HEK293T (cell line): Measurements from ENCODE around the gene KIF1A.

ENCODE experiments used
- CTCF ChIA-PET: fragments of 350-600 bp; formaldehyde crosslinking; extraction: SDS; loops from one replicate; lab custom pipeline; 2021; ENCODE audit warnings: antibody characterized with exemption, inconsistent platforms; lab: Yijun Ruan, JAX
- POLR2A ChIA-PET: fragments of 350-600 bp; formaldehyde crosslinking; extraction: SDS; loops from one replicate; lab custom pipeline; 2020; ENCODE audit warnings: antibody characterized with exemption, inconsistent platforms; lab: Yijun Ruan, JAX
- DNase-seq: peaks from one replicate; pipeline ENCODE4 v3.0.0; 2012; ENCODE audit warnings: mixed read lengths; ENCODE audit errors: extremely low spot score
- ARNT ChIP-seq: fragments of 450-650 bp; IDR thresholded peaks from 2 replicates; pipeline ENCODE4 v1.6.1; 2017; ENCODE audit warnings: mild to moderate bottlenecking
- BHLHE40 ChIP-seq: fragments of 450-650 bp; IDR thresholded peaks from 2 replicates; pipeline ENCODE4 v1.6.1; 2016; ENCODE audit warnings: mild to moderate bottlenecking, moderate library complexity, borderline replicate concordance
- CTBP1 ChIP-seq: fragments of 450-650 bp; IDR thresholded peaks from 2 replicates; pipeline ENCODE4 v1.6.1; 2016; ENCODE audit warnings: borderline replicate concordance
- ELF4 ChIP-seq: fragments of 450-650 bp; IDR thresholded peaks from 2 replicates; pipeline ENCODE4 v1.6.1; 2017; ENCODE audit warnings: antibody characterized with exemption
- FOXA1 ChIP-seq: fragments of 450-650 bp; IDR thresholded peaks from 2 replicates; pipeline ENCODE4 v1.6.1; 2016; ENCODE audit warnings: mild to moderate bottlenecking
- FOXK2 ChIP-seq: fragments of 450-650 bp; IDR thresholded peaks from 2 replicates; pipeline ENCODE4 v1.6.1; 2016; ENCODE audit warnings: mild to moderate bottlenecking
- FOXM1 ChIP-seq: fragments of 450-650 bp; IDR thresholded peaks from 2 replicates; pipeline ENCODE4 v1.6.1; 2017; ENCODE audit warnings: mild to moderate bottlenecking, borderline replicate concordance
- HDGF ChIP-seq: fragments of 450-650 bp; IDR thresholded peaks from 2 replicates; pipeline ENCODE4 v1.6.1; 2017; ENCODE audit warnings: antibody characterized with exemption, borderline replicate concordance
- L3MBTL2 ChIP-seq: fragments of 450-650 bp; conservative IDR thresholded peaks from 2 replicates; pipeline ENCODE4 v1.6.1; 2016; ENCODE audit warnings: mild to moderate bottlenecking
- LEF1 ChIP-seq: fragments of 450-650 bp; IDR thresholded peaks from 2 replicates; pipeline ENCODE4 v1.6.1; 2017; ENCODE audit warnings: mild to moderate bottlenecking, borderline replicate concordance
- NFRKB ChIP-seq: fragments of 450-650 bp; IDR thresholded peaks from 2 replicates; pipeline ENCODE4 v1.6.1; 2016; ENCODE audit warnings: mild to moderate bottlenecking, moderate library complexity
- SP1 ChIP-seq: fragments of 450-650 bp; IDR thresholded peaks from 2 replicates; pipeline ENCODE4 v1.6.1; 2017
- SUZ12 ChIP-seq: fragments of 450-650 bp; IDR thresholded peaks from 2 replicates; pipeline ENCODE4 v1.6.1; 2016; ENCODE audit warnings: mild to moderate bottlenecking
- TARDBP ChIP-seq: fragments of 450-650 bp; IDR thresholded peaks from 2 replicates; pipeline ENCODE4 v1.6.1; 2016
- ZNF384 ChIP-seq: fragments of 450-650 bp; IDR thresholded peaks from 2 replicates; pipeline ENCODE4 v1.6.1; 2016
- TF ChIP-seq, protein P1 (sequence below): fragments of 450-650 bp; IDR thresholded peaks from 2 replicates; pipeline ENCODE4 v1.6.1; 2016

KIF1A gene

DNA sequence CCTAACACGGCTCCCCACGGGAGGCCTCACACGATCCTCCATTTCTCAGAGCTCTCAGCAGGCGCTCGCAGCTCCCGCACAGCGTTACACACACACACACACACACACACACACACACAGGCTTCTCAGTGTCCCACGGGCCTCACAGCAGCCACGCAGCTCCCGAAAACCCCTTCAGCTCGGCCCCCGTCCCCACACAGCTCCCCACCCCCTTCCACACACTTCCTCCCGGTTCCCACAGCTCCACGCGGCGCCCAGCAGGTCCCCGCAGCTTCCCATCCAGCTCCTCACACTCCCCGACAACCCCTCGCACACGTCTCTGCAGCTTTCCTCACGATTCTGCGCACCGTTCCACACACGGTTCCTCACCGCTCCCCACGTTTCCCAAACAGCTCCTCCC, 41.6 kb downstream of the KIF1A start:
- DNase-seq, result no peak
- ChIA-PET CTCF (no interaction called here), POLR2A (no interaction called here)
- TF ChIP-seq ZNF384, result no peak
- TF ChIP-seq ARNT, result no peak
- no peak for TF ChIP-seq CTBP1
- no peak for TF ChIP-seq TARDBP
- TF ChIP-seq ELF4, result no peak
- TF ChIP-seq L3MBTL2, result no peak
- TF ChIP-seq NFRKB, result no peak
- no peak for TF ChIP-seq FOXM1
- no peak for TF ChIP-seq BHLHE40
- no peak for TF ChIP-seq LEF1
- TF ChIP-seq, protein P1, sequence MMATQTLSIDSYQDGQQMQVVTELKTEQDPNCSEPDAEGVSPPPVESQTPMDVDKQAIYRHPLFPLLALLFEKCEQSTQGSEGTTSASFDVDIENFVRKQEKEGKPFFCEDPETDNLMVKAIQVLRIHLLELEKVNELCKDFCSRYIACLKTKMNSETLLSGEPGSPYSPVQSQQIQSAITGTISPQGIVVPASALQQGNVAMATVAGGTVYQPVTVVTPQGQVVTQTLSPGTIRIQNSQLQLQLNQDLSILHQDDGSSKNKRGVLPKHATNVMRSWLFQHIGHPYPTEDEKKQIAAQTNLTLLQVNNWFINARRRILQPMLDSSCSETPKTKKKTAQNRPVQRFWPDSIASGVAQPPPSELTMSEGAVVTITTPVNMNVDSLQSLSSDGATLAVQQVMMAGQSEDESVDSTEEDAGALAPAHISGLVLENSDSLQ, result no peak
- TF ChIP-seq FOXK2, result no peak
- TF ChIP-seq SP1, result no peak
- no peak for TF ChIP-seq FOXA1
- no peak for TF ChIP-seq SUZ12

DNA sequence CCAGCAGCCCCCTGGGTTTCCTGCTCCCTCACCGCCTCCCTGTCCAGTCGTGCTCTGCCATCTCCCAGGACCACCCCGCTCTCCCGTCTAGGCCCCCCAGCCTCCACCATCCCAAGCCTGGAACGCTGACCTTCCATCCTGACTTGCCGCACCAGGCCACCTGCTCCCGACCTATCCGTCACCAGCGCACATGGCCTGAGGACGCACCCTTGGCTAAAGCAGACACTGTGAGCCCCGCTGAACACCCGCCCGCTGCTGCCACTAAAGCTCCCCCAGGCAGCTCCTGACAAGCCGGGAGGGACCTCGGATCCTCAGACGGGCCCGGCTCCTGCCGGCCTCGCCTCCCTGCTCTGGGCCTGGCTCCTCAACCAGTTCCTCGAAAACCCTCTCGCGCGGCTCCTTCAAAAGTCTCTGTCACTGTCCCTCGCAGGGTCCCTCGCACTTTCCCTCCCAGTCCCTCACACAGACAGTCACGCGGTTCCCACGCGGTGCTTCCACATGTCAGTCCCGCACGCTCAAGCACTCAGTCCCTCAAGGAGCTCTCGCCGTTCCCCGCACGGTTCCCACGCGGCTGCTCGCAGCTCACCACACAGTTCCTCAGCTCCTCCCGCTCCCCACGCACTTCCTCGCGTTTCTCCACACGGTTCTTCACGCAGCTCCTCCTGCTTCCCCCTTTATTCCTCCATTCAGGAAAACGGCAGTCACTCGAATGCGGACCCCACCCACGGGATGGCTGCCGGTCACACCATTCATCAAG, 42.4 kb downstream of the KIF1A start:
- CTCF ChIA-PET, result no interaction called here
- DNase-seq, result no peak
- POLR2A ChIA-PET, result no interaction called here
- TF ChIP-seq LEF1, result no peak
- TF ChIP-seq ARNT, result no peak
- TF ChIP-seq ZNF384, result no peak
- no peak for TF ChIP-seq SUZ12

DNA sequence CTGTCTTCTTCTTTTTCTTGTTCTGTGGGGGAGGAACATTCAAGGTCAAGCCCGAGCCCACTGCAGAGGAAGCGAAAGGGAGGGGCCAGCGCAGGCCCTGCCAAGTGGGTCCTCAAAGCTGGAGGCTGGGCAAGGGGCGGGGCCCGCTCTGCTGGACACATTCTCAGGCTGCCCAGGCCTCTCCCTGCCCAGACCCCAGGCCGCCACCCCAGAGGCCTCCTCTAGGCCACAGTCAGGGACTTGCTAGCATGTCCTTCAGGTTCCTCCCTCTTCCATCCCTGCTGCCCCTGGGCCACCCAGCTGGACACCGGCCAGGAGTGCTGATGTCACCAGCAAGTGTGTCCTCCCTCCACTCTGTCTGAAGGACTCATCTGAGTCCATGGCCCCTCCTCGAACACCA, 44.1 kb downstream of the KIF1A start:
- TF ChIP-seq, protein P1, result no peak
- no peak for TF ChIP-seq ARNT
- no peak for TF ChIP-seq CTBP1
- TF ChIP-seq ZNF384, result no peak
- no peak for TF ChIP-seq FOXM1
- ChIA-PET CTCF (no interaction called here), POLR2A (no interaction called here)
- no peak for DNase-seq

DNA sequence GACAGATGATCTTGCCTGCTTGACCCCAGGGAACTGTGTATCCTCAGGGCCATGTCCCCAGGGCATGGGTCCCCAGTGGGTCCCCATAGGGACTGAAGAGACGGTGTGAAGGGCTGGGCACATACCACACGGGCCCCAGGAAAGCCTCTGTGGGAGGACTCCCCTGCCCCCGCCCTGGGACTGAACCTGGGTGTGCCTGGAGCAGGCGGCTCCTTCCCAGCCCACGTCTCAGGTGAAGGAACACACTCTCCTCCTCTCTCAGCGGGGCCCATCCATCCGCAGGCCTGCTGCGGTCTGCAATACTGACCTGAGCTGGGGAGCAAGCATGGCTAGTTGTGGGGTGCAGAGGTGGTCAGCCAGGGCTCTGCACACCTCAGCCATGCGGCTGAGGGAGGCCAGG, 45.2 kb downstream of the KIF1A start:
- TF ChIP-seq LEF1 (no peak), ELF4 (no peak), SUZ12 (no peak), ZNF384 (no peak), FOXA1 (no peak), L3MBTL2 (no peak), FOXK2 (no peak), FOXM1 (no peak), TARDBP (no peak), SP1 (no peak), CTBP1 (no peak), HDGF (no peak), ARNT (no peak), NFRKB (no peak)
- TF ChIP-seq, protein P1, result no peak

DNA sequence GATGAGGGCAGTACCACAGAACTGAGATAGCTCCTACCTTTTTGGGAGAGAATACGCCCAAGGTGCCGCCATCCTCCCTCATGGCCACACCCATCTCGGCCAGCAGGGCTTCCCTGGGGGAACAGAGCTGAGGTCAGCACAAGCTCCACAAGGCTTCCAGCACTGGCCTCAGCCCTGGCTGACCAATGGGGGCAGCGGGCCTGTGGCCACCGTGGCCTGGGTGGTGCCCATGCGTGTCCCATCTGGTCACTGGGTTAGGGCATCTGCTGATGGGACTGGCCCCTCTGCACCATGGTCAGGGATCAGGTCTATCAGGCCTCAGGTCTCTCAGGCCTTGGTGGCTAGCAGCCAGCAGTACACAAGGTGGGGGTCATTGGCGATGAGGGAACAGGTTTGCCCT, 50.9 kb downstream of the KIF1A start:
- DNase-seq, result no peak
- CTCF ChIA-PET, result no interaction called here
- POLR2A ChIA-PET, result no interaction called here
- TF ChIP-seq FOXK2 (no peak), NFRKB (no peak), L3MBTL2 (no peak), SP1 (no peak), CTBP1 (no peak), ARNT (no peak), TARDBP (no peak), FOXM1 (no peak), ZNF384 (no peak), SUZ12 (no peak), LEF1 (no peak), ELF4 (no peak), HDGF (no peak), FOXA1 (no peak), BHLHE40 (no peak)
- TF ChIP-seq, protein P1, result no peak

More for the DNA sequence above, 45.2 kb downstream of the KIF1A start:
- ChIA-PET POLR2A (no interaction called here), CTCF (no interaction called here)
- no peak for DNase-seq

DNA sequence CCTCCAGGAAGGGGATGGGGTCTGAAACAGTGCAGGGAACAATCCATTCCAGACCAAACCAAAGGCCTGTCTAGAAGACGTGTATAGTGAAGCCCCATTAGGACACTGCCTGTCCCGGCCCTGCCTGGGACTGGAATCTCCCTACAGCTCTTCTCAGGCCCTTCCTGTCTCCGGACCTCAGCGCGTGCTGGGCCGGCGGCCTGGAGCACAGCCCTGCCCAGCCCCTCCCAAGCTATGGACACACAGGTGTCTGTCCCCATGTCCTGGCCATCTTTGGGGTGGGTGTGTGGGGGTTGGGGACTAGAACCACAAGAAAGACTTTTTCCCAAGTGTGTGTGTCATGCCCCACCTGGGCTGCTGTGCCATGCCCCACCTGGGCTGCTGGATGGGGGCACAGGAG, 51.8 kb downstream of the KIF1A start:
- CTCF ChIA-PET, result no interaction called here
- TF ChIP-seq HDGF (no peak), TARDBP (no peak), ARNT (no peak)
- POLR2A ChIA-PET, result no interaction called here
- DNase-seq, result no peak
